Activated T-helper 1 cell treated with anti-CD3 and anti-CD28 coated beads, Interleukin-2, amount 50 U/mL, for 16 hours (primary cell): ENCODE measurements around the gene SLC10A1.

Source experiments
- DNase-seq, 2 donors: peaks; one replicate each; pipeline ENCODE4 v3.0.0-alpha.2; 2020; ENCODE audit warnings: low read depth in 1 of 2, low spot score in 1 of 2

Gene SLC10A1

DNA sequence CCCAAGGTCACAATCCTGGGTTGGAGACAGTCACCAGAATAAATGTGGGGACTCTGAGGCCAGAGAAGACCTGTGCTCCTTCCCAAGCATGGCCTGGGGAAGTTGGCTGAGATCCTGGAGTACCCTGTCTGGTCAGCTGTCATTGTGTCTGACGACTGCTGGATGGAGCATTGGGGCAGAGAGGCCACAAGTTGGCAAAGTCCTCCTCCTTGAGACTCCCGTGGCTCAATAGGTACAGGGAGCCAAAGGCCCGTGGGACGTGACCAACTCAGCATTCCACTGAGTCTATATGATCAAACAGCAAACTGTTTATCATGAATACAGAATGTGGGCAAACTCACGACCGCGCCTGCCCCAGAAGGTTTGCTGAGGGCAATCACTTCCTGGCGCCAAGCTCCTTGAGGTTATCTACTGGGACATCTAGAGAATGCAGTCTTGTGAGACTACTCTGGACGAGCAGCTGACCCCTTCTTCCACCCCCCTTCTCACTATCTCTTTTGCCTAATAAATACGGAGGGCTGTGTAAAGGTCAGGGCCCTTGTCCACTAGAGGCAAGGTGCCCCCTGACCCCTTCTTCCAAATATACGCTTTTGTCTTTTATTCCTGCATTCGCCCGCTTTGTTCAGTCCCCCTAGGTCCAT lies 14.3 kb upstream of the SLC10A1 start:
- no peak for DNase-seq

DNA sequence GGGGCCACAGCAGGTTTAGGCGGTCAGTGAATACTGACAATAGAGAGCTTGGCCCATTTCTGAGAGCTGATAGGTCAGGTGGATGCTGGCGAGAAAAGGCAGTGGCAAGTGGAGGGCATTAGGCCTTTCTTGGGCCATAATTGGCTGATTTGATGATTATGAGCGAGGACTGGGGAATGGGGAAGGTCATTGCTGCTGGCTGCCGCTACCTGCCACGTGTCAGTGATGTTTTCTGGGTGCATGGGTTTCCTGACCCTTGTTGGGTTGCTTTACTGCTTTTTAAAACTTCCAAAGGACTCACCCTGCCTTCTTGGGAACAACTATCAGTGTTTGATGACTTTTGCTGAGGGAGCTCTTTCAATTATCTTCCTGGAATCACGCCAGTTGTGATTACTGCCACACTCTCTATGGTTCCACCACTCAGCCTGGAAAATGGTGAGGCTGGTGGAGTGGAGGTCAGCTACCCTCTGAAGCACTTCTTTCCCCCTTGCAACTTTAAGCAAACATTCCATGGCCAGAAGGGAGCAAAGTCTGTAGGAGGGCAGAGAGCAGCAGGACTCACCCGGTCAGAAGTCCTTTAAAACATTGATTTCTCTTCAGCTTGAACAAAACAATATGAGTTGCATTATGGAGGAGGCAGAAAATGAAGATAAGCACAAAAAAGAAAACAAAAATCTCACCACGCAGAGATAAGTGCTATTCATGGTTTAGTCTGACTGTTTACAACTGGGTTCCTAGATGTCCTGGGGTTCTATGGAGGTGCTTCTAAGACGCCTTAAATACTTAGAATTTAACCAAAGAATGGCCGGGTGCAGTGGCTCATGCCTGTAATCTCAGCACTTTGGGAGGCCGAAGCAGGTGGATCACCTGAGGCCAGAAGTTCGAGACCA lies 12.1 kb upstream of the SLC10A1 start:
- DNase-seq, result no peak

DNA sequence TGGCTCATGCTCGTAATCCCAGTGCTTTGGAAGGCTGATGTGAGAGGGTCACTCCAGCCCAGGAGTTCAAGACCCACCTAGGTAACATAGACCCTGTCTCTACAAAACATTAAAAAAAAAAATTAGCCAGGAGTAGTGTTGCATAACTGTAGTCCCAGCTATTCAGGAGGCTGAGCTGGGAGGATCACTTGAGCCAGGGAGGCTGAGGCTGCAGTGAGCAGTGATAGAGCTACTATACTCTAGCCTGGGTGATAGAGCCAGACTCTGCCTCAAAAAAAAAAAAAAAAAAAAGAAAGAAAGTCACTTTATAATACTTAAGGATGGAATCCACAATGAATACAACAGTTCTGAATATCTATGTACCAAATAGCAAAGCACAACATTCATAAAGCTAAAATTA lies 10.2 kb upstream of the SLC10A1 start:
- DNase-seq, result no peak

DNA sequence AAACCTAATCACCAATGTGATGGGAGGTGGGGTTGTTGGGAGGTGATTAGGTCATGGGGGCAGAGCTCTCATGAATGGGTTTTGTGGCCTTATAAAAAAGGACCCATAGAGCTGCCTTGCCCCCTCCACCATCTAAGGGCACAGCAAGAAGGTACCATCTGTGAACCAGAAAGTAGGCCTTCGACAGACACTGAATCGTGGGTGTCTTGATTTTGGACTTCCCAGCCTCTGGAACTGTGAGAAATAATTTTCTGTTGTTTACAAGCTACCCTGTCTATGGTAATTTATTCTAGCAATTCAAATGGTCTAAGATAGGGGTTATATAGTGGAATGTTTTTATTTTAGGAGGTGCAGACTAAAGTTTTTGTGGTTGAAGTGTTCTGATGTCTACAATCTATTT lies 7.9 kb upstream of the SLC10A1 start:
- no peak for DNase-seq

DNA sequence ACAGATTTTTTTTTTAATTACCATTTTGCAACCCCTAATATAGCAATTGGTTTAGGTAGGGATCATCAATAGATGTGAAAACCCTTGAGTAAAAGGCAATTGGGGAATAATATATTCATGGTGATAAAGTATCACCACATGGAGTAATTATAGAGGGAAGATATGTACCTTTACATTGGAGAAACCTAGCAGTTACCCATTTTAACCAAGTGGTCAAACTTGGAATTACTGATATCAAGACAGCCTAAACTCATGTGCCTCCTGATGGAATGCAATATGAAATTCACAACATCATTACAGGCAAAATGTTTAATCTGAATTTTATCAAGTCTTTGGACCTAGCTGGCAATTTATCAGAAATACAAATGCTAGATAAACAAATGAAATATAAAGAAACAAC lies 6.7 kb upstream of the SLC10A1 start:
- no peak for DNase-seq

DNA sequence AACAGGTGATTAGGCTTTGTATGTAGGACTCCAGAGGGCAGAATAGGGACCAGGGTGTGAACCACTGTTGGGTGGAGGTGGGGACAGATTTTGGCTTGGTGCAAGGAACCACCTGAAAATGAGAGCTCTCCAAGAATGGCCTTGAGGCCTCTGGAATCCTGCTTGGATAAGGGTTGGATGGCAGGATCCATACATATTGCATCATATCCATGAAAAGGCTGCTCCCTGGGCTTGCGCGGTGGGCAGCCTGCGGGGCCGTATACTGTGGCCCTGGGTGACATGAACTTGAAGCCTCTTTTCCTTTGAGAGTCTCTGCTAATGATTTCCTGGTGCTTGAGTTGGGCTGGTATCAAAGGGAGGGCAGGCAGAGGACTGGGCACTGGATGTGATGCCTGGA lies 1.3 kb upstream of the SLC10A1 start:
- no peak for DNase-seq

DNA sequence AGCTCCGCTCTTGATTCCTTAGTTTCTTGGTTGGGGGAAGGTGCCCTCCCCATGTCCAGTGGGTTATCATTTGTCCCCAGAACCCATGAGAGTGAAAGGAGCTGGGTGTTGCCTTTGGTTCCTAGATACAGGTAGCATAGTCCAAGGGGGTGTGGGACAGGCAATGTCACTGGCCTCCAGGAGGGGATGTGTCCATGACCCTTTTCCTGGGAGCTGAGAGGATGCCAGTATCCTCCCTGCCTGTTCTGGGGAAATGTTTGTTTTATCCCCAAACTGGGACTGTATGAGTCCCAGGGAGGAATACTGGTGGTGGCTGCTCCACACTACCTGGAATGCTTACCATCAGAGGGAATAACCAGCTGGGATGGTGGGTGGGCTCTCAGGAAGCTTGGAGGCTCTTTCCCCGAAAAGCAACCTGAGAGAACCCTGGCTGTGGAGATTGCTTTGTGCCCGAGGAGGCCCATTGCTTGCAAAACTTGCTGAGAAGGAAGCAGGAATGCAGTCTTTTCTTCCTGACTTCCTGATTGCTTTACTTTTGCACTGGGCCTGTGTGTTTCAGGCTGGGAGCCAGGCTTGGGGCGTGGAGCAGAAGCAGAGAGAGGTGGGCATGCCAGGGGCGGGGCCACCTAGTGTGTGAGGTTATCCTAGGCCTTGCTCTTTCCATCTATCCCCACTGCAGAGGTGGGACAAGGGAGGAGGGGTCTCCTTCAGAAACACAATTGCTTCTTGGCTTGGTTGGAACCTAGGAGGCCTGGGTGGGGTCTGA lies 715 bp upstream of the SLC10A1 start:
- DNase-seq, result no peak

DNA sequence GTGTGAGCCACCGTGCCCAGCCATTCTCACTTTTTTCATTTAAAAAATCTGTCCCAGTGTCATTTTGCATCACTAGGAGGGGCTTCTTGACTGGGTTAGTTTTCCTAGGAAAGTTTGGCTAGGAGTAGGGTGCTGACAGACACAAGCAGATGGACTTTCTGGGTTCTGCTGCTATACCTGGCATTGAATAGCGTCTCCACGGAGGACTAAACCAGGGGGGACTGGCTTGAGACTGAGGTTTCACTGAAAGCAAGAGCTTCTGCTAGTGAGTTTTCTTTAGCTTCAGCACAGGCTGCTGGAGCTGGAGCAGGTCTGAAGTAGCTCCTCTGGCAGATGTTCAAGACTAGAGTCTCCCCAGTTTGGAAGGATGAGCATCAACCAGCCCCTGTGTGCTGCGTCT lies 1.4 kb downstream of the SLC10A1 start:
- no peak for DNase-seq

DNA sequence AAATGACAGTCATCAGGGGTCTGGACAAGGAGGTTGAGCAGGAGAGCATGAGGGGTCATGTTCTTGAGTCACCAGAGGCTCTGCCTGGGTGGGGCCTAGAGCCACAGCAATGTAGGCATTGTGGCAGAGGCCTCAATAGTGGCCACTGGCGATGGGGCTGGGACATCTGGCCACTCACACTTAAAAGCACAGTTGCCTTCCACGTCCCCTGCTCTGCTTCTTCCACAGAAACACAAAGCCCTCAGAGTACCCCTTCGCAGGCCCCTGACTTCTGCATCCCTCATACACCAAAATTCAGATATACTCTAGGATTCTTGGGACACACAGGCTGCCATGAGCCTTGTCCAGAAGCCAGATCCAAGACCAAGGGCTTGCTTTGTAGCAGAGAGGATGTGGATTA lies 2.2 kb downstream of the SLC10A1 start:
- no peak for DNase-seq

DNA sequence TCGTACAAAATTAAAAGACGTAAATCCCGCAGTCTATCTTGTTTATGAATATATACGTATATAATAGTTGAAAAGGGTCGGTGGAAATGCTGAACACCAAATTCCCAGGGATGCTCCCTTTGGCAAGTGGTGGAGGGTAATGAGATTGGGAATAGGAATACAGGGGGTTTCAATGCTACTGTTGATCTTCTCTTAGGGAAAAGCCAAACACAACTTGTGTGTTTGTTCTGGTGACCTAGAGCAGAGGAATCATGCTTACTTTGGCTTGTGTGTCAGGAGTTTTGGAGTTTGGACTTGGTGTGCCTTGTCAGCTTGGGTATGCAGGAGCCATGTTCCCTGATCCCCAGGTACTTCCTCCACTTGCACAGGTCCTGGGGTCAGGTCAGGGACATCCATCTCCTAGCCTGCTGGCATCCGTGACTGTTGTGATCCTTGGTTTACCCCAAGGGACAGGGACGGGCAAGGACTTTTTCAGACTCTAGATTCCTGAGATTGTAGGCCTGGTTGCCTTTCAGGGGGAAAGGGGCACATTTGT lies 4.1 kb downstream of the SLC10A1 start:
- no peak for DNase-seq

DNA sequence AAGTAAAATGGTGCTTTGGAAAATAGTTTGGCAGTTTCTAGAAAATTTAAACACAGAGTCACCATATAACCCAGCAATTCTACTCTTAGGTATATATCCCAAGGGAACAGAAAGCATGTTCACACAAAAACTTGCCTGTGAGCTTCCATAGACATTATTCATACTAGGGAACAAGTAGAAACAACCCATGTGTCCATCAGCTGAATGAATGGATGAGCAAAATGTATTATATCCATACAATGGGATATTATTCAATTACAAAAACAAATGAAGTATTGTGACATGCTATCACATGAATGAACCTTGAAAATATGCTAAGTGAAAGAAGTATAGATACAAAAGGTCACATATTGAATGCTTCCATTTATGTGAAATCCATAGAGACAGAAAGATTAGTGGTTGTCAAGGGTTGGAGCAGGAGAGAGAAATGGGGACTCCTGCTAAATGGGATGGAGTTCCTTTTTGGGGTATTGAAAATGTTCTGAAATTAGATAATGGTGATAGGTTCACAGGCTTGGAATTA lies 7.9 kb downstream of the SLC10A1 start:
- DNase-seq, result no peak

DNA sequence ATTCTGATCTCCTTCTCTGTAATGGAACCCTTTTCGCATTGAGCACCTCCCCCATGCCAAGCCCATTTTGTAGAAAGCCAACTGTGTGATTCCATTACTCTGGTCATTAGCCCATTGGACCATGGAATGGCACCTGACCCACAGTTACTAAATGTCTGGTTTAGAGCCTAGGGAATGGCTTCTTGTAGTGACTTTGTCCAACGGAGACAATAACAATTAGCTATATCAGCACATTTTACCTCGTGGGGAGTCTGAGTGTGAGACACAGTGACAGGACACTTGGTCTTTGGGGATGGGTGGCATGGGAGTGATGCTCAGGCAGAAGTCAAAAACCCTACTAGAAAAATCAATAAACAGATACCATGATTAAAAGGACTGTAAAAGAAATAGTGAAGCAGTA lies 10.4 kb downstream of the SLC10A1 start:
- DNase-seq, result no peak

DNA sequence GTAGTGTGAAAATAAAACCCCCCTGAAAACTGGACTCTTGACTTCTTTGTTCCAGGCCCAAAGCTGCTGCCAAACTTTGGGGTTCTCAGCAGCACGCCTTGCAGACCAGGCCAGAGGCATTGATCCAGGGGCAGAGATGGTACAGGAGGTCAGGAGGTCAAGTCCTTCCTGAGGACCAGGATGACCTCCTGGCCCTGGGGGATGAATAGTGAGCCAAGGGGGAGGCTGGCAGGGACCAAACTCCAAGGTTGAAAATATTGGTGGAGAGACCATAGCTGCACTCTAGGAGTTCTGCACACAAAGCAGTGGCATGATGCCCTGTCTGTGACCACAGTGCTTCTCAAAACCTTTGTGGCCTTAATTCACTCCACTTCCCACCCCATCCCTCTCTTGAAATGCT lies 12.1 kb downstream of the SLC10A1 start:
- no peak for DNase-seq

DNA sequence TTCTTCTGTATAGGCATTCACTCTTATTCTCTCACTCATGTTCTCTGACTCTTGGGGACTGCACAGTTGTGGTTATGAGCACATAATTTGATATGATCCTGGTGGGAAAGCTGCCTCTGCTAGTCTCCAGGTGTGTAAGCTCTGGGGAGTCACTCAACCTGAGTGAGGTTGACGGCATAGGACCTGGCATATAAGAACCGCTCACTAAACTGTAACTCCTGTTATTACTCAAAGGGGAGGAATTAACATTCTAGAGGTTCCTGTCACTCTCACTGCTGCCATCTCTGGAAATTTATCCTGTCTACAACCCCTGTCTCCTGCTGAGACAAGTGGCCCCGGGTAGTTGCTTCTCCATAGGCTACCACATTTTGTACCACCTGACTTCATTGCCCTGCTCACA lies 16.1 kb downstream of the SLC10A1 start:
- no peak for DNase-seq

DNA sequence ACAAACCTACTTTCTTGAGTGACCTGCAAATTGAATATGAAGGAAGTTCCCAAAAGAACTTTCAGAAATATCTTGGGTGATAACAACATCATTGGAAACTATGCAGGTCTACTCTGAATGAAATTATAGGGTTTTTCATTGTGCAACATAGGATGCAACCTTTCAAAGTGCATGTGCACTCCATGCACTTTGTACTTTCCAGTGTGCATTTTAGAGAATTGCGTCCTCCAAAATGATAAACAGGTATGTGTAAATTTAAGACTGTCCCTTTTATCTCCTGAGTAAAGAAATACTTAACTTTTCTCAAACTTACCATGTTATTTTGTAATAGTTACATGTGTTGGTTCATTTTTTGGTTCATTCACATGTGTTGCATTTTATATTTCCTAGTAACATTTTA lies 16.9 kb downstream of the SLC10A1 start:
- no peak for DNase-seq

DNA sequence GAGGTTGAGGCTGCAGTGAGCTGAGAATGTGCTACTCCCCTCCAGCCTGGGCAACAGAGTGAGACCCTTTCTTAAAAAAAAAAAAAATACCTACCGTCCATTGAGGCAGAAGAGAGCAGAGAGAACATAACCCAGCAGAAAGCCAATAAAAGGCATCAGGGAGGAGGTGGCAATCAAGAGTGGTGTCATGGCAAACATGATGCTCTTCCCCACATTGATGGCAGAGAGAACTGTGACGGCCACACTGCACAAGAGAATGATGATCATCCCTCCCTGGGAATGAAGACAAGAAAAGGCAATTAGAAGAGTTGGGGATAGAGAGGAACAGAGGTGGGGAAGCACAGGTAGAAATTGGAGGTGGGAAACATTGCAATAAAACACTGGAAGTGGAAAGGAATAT lies 18.0 kb downstream of the SLC10A1 start:
- DNase-seq, result no peak

DNA sequence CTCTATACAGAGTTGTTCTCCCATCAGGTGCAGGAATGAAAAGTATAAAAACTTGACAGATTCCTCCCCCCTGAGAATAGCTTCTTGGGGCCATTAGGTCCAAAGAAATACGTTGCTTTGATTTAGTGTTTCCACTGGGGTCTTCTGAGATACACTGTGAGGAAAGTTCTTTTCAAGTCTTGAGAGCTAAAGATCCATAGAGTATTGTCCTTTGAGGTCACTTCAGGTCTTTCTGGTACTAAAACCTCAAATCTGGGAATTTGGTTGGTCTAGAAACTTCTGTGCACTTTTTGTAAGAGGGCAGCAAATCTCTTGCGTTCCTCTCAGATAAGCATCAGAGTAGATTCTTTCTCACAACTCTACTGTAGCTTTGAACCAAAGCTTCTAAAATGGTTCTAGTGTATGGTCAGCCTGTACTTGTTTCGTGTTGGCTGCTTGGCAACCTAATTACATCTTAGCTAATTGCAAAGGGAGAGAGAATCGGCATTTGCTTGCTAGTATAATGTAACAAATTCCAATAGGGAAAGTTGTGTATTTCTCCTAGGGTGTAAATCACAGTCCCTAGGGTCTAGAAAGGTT lies 20.1 kb downstream of the SLC10A1 start:
- DNase-seq, result no peak

DNA sequence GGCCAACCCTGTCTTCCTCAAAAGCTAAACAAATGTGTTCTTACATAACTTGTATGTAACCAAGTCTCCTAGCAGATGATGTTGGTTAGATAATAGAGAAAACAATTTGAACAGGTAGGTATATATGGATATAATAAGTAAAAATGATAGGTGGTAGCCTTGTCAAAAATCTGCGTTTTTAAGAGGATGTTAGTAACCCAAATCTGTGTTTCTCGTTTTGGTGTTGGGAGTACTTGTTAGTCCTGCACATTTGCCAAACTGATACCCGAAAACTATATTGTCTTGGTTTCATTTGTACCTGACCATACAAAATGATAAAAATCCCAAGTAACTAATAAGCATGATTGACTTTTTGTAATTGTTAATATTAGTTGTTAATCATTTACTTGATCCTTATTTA lies 22.0 kb downstream of the SLC10A1 start:
- no peak for DNase-seq

DNA sequence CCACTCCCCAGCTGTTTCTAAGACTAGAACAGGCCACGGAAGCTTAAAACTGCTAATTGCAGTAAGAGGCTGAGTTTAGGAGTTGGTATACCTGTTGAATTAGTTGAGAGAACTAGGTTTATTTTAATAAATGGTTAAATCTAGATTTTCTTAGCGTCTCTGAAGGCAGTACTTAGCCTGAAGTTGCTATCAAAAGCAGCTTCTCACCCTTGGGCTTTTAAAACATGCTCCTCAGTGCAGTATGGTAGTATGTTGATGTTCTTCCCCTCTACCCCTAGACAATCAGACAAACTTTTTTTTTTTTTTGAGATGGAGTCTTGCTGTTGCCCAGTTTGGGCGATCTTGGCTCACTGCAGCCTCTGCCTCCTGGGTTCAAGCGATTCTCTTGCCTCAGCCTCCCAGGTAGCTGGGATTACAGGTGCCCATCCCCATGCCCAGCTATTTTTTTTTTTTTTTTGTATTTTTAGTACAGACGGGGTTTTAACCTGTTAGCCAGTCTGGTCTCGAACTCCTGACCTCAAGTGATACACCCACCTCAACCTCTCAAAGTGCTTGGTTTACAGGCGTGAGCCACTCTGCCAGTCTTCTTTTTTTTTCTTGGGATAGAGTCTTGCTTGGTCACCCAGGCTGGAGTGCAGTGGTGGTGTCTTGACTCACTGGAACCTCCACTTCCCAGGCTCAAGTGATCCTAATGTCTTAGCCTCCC lies 23.3 kb downstream of the SLC10A1 start:
- DNase-seq, result no peak
